SJCRH30 (cell line): ENCODE results near the gene ADAMTS20. TPM values are rescaled to one million over a fixed set of nuclear protein-coding genes. Genes with fewer than 3 reads are reported as not detected.
"Not testable (repeated sequence)": the region's sequence is repeated elsewhere in the genome, so short reads cannot be mapped to it uniquely, and the experiment has no call there.

Experiments used
- DNase-seq, 2 experiments: peaks; one replicate each; pipeline ENCODE4 v3.0.0-alpha.2; 2015 to 2020
- H3K27ac ChIP-seq: fragments of 250-450 bp; sonication (Bioruptor Pico); 2 replicates; pipeline ENCODE4 v1.5.1; 2020; ENCODE audit warnings: mild to moderate bottlenecking, moderate library complexity
- H3K27me3 ChIP-seq: fragments of 250-450 bp; sonication (Bioruptor Pico); 2 replicates; pipeline ENCODE4 v1.5.1; 2020; ENCODE audit warnings: mild to moderate bottlenecking, moderate library complexity
- H3K36me3 ChIP-seq: fragments of 250-450 bp; sonication (Bioruptor Pico); 2 replicates; pipeline ENCODE4 v1.5.1; 2020; ENCODE audit warnings: mild to moderate bottlenecking, moderate library complexity
- H3K4me1 ChIP-seq: fragments of 250-450 bp; sonication (Bioruptor Pico); 2 replicates; pipeline ENCODE4 v1.5.1; 2020; ENCODE audit warnings: mild to moderate bottlenecking, moderate library complexity
- H3K4me3 ChIP-seq: fragments of 250-450 bp; sonication (Bioruptor Pico); 2 replicates; pipeline ENCODE4 v1.5.1; 2020; ENCODE audit warnings: mild to moderate bottlenecking, moderate library complexity
- H3K9me3 ChIP-seq: fragments of 250-450 bp; sonication (Bioruptor Pico); replicated peaks from 2 replicates; pipeline ENCODE4 v1.5.1; 2020; ENCODE audit warnings: mild to moderate bottlenecking, moderate library complexity
- total RNA-seq: library from RNA; depleted of rRNA; stranded (reverse); fragments of >200 nt; shearing (Covaris generic); gene quantifications from 2 replicates; pipeline ENCODE4 v1.2.3, GENCODE V29; 2014

The ADAMTS20 gene
- total RNA-seq, 1 experiment from 2014 or later = not detected

- Histone ChIP-seq H3K27ac (no peak overlapping the region), H3K9me3 (peaks cover 7% of the 10 kb centered on the region), H3K27me3 (no peaks in the 10 kb centered on the region), H3K36me3 (no peaks in the 10 kb centered on the region), H3K4me1 (peaks cover 28% of the 10 kb centered on the region), H3K4me3 (no peak overlapping the region)
- no peak for DNase-seq
Measured at GRCh38 chr12:43551279-43551970, 578 bp downstream of the ADAMTS20 start.

- DNase-seq = no peak
- peaks cover 28% of the 10 kb centered on the region for H3K4me1 ChIP-seq
- H3K27me3 ChIP-seq = no peaks in the 10 kb centered on the region
- no peak overlapping the region for H3K4me3 ChIP-seq
- H3K27ac ChIP-seq = no peak overlapping the region; the same call in 1 of the 2 replicates
- peaks cover 7% of the 10 kb centered on the region for H3K9me3 ChIP-seq
- H3K36me3 ChIP-seq = no peaks in the 10 kb centered on the region
Measured at GRCh38 chr12:43550831-43551271, 1.2 kb downstream of the ADAMTS20 start.

DNA sequence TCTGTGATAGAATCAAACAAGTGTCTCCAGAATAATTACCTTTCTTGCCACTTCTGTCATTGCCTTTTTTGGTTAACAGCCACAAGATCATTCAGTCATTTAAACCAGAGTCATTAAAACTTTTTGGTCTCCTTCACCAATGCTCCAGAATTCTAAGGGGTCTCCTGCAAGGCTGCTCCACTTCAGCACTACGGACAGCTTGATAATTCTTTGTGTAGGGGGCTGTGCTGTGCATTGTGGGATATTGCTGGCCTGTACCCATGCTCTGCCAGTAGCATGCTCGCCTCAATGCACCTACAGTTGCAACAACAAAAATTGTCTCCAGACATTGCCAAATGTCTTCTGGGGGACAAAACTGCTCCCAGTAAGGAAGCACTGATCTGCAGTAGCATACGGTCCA is 7.3 kb downstream of the ADAMTS20 start:
- Histone ChIP-seq H3K27me3 (no peaks in the 10 kb centered on the region), H3K27ac (no peak overlapping the region), H3K4me1 (peaks cover 31% of the 10 kb centered on the region), H3K9me3 (no peaks in the 10 kb centered on the region), H3K36me3 (no peaks in the 10 kb centered on the region), H3K4me3 (no peak overlapping the region)
- peak in 1 of 2 experiments; percentile 25 for DNase-seq

DNA sequence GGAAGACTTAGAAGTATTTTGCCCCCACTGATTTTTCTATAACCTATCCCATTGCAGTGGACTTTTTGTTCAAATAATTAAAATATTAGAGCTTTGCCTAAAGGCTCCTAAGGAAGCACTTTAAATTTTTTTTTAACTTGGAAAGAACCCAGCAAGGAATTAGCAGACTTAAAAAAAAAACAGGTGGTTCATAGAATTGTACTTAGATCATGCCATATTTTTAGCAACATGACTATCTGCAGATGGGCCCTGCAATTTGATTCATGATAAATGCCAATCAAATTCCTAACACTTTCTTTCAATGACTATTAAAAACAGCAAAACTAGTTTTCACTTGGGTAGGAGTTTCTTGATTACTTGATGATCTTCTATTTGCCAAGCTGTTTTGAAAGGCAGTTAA is 11.5 kb downstream of the ADAMTS20 start:
- DNase-seq = peak in 1 of 2 experiments; percentile 76
- Histone ChIP-seq H3K4me3 (no peak overlapping the region), H3K27ac (peak overlapping the region; percentile 59), H3K36me3 (no peaks in the 10 kb centered on the region), H3K27me3 (no peaks in the 10 kb centered on the region), H3K9me3 (no peaks in the 10 kb centered on the region), H3K4me1 (peaks cover 26% of the 10 kb centered on the region)

GRCh38 chr12:43537675-43538074 is 14.3 kb downstream of the ADAMTS20 start:
- not testable (repeated sequence) for H3K36me3 ChIP-seq, H3K4me3 ChIP-seq, DNase-seq, H3K27ac ChIP-seq, H3K27me3 ChIP-seq, H3K9me3 ChIP-seq
- H3K4me1 ChIP-seq = peaks cover 26% of the 10 kb centered on the region

DNA sequence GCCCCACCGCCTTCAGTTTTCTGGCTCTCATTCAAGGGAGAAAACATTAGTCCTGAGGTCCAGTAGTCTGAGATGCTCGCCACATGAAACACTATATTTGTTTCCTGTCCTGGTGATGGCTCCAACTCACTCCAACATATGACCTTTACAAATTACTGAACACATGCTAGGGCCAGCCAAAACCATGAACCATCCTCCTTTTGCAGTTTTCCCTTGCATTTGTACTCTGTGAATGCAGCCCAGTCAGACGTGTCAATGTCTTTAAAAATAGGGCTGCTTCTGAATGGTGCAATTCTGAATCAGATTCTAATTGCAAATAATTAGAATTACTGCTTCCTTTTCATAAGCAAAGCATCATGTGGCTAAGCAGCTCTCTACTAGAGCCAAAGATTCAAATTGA is 36.0 kb downstream of the ADAMTS20 start:
- H3K36me3 ChIP-seq = no peaks in the 10 kb centered on the region
- H3K4me3 ChIP-seq = no peak overlapping the region
- H3K27me3 ChIP-seq = no peaks in the 10 kb centered on the region
- no peak for DNase-seq
- no peak overlapping the region for H3K27ac ChIP-seq
- no peaks in the 10 kb centered on the region for H3K4me1 ChIP-seq
- H3K9me3 ChIP-seq = no peaks in the 10 kb centered on the region

DNA sequence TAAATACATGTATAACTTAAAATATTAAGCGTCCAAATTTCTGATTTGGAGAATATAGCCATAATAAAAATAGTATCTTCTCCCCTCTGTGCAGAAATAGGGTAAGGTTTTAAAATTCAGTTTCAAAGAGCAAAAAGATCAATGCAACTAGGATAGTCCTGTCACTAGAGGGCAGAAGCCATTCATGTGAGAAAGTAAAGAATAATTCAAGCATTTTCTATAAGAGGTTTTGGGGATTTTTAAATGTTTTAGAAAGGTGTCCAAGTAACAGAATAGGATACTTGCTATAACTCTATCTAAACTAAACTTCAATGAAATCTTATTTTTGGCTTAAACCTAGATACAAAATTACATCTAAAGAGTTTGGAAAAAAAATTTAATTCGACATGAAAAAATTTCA is 50.3 kb downstream of the ADAMTS20 start:
- no peaks in the 10 kb centered on the region for H3K36me3 ChIP-seq
- H3K27ac ChIP-seq = no peak overlapping the region
- H3K9me3 ChIP-seq = no peaks in the 10 kb centered on the region
- DNase-seq = peak in 1 of 2 experiments; percentile 66
- H3K4me1 ChIP-seq = no peaks in the 10 kb centered on the region
- no peak overlapping the region for H3K4me3 ChIP-seq
- H3K27me3 ChIP-seq = no peaks in the 10 kb centered on the region

GRCh38 chr12:43493261-43493797 is 58.7 kb downstream of the ADAMTS20 start:
- no peak overlapping the region for H3K27ac ChIP-seq
- no peak for DNase-seq
- 0 out of 2 replicates have a peak, but pooled peaks cover 3% of the 10 kb centered on the region for H3K27me3 ChIP-seq
- H3K4me3 ChIP-seq = no peak overlapping the region
- no peaks in the 10 kb centered on the region for H3K4me1 ChIP-seq
- H3K36me3 ChIP-seq = no peaks in the 10 kb centered on the region
- H3K9me3 ChIP-seq = no peaks in the 10 kb centered on the region

DNA sequence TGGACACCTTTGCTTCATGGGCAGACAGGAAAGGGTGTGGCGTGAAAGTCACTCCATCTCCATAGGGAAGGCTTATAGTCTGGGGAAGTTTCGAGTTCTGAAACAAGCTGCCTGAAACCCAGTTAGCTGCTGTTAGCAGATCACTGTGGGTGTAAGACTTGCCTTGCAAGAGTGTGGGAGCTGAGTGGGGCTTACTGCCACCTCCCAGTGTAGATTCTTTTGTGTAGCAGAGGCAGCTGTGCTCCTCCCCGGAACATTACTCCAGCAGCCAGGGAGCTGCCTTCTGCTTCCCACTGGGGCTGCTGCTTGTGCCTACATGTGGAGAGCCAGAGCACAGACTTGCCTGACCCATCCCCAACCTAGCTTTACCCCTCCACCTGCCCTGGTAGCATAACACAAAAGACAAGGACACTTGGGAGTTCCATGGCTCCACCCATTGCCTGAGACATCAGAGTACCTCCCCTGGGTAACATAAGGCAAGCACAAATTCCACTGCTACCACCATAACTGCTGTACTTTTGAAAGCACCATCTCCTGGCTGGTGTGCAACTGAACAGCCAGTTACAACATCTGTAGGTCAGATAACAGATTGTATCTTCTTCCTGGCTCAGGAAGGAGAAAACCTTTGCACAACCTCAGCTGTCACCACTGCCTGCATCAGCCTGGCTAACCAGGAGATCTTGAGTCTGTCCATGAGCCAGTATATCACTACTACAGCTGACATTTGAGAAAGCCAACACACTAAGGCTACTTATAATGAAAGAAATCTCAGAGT is 69.5 kb downstream of the ADAMTS20 start:
- DNase-seq = no peak
- no peaks in the 10 kb centered on the region; the same call in 1 of the 2 replicates for H3K36me3 ChIP-seq

GRCh38 chr12:43480591-43480990 is 71.4 kb downstream of the ADAMTS20 start:
- Histone ChIP-seq H3K27me3 (no peaks in the 10 kb centered on the region), H3K36me3 (no peaks in the 10 kb centered on the region; the same call in 1 of the 2 replicates), H3K4me1 (no peaks in the 10 kb centered on the region), H3K27ac (no peak overlapping the region), H3K4me3 (no peak overlapping the region), H3K9me3 (no peaks in the 10 kb centered on the region)
- DNase-seq = no peak

More for the DNA sequence above, 69.5 kb downstream of the ADAMTS20 start:
- Histone ChIP-seq H3K4me1 (no peaks in the 10 kb centered on the region), H3K4me3 (no peak overlapping the region), H3K27ac (no peak overlapping the region), H3K9me3 (no peaks in the 10 kb centered on the region; the same call in 1 of the 2 replicates), H3K27me3 (no peaks in the 10 kb centered on the region)

- Histone ChIP-seq H3K4me1 (no peaks in the 10 kb centered on the region), H3K36me3 (no peaks in the 10 kb centered on the region), H3K9me3 (no peaks in the 10 kb centered on the region), H3K27ac (no peak overlapping the region), H3K27me3 (peaks cover 5% of the 10 kb centered on the region; the same call in 1 of the 2 replicates), H3K4me3 (no peak overlapping the region)
- no peak for DNase-seq
Measured at GRCh38 chr12:43462741-43463140, 89.3 kb downstream of the ADAMTS20 start.

DNA sequence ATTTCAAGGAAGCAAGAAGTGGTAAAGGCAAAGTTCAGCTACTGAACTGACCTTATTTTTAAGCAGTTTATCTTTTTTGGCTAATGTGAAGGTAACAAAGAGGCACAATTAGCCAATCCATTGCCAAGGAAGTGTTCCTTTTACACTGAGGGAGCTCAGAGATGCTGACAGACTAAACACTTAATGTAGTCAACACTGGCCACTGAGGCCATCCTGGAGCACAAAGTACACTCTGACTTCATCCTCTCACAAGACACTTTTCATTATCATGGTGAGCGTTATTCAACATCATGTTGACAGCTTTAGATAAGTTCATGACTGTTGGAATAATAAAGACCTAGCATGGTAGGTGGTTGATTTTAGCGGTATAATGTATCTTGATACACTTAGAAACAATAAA is 89.9 kb downstream of the ADAMTS20 start:
- Histone ChIP-seq H3K9me3 (no peaks in the 10 kb centered on the region), H3K36me3 (no peaks in the 10 kb centered on the region), H3K27me3 (peaks cover 5% of the 10 kb centered on the region; the same call in 1 of the 2 replicates), H3K27ac (no peak overlapping the region), H3K4me3 (no peak overlapping the region), H3K4me1 (no peaks in the 10 kb centered on the region)
- no peak for DNase-seq

DNA sequence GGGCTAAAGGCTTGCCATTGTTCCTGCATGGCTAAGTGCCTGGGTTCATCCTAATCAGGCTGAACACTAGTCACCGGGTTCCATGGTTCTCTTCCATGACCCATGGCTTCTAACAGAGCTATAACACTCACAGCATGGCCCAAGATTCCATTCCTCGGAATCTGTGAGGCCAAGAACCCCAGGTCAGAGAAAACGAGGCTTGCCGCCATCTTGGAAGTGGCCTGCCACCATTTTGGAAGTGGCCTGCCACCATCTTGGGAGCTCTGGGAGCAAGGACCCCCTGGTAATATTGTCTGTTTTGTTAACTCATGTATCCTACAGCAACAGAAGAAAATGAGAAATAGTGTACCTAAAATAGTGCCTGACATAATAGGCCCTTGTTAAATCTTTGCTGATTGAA is 92.7 kb downstream of the ADAMTS20 start:
- H3K36me3 ChIP-seq = no peaks in the 10 kb centered on the region
- H3K27me3 ChIP-seq = peaks cover 5% of the 10 kb centered on the region; the same call in 1 of the 2 replicates
- no peak overlapping the region for H3K27ac ChIP-seq
- H3K9me3 ChIP-seq = no peaks in the 10 kb centered on the region
- no peak overlapping the region for H3K4me3 ChIP-seq
- no peak for DNase-seq
- no peaks in the 10 kb centered on the region for H3K4me1 ChIP-seq

- H3K4me1 ChIP-seq = no peaks in the 10 kb centered on the region
- no peak overlapping the region for H3K27ac ChIP-seq
- no peaks in the 10 kb centered on the region for H3K9me3 ChIP-seq
- DNase-seq = no peak
- H3K4me3 ChIP-seq = no peak overlapping the region
- H3K36me3 ChIP-seq = no peaks in the 10 kb centered on the region
- H3K27me3 ChIP-seq = no peaks in the 10 kb centered on the region
Measured at GRCh38 chr12:43453761-43454160, 98.2 kb downstream of the ADAMTS20 start.

GRCh38 chr12:43444940-43445564 is 107.0 kb downstream of the ADAMTS20 start:
- Histone ChIP-seq H3K4me1 (no peaks in the 10 kb centered on the region), H3K36me3 (no peaks in the 10 kb centered on the region), H3K9me3 (no peaks in the 10 kb centered on the region), H3K27me3 (no peaks in the 10 kb centered on the region), H3K27ac (no peak overlapping the region), H3K4me3 (no peak overlapping the region)
- peak; percentile 65 to 83 for DNase-seq
